ENCODE results near the gene PSMD13.

Gene PSMD13

DNA sequence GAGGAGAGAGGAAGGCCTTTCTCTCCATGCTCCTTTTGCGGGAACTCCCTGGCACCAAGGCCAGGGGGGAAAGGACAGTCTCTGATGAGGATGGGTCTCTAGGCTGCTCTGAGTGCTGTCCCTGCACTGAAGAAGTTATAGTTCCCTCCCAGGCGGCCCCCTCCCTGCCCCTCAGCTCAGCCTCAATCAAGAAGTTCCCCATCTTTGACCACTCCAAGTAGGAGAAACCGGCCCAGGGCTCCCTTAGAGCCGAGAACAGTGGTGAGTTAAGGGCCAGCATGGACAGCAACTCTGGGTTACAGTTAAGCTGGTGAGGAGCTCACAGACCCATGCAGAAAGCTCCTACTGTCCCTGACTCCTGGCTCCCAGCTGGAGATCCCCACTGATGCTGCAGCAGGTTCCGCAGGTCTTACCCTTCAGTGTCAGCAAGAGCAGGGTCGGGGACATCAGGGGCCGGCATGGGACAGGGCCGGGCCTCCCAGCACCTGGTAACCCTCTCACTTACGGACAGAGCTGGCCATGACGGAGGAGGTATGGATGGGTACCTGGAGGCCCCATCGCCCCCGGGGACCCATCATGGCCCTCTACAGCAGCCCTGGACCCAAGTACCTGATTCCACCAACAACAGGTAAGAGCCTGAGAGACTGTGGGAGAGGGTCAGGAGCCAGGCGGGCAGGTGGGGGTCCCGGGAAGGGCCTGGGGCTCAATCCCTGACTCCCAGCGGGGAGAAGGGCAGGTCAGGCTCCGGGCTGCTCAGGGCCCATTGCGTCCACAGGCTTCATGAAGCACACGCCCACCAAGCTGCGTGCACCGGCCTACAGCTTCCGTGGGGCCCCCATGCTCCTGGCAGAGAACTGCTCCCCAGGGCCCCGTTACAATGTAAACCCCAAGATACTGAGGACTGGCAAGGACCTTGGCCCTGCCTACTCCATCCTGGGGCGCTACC lies 39.7 kb upstream of the PSMD13 start:
- TF ChIP-seq, protein P1, sequence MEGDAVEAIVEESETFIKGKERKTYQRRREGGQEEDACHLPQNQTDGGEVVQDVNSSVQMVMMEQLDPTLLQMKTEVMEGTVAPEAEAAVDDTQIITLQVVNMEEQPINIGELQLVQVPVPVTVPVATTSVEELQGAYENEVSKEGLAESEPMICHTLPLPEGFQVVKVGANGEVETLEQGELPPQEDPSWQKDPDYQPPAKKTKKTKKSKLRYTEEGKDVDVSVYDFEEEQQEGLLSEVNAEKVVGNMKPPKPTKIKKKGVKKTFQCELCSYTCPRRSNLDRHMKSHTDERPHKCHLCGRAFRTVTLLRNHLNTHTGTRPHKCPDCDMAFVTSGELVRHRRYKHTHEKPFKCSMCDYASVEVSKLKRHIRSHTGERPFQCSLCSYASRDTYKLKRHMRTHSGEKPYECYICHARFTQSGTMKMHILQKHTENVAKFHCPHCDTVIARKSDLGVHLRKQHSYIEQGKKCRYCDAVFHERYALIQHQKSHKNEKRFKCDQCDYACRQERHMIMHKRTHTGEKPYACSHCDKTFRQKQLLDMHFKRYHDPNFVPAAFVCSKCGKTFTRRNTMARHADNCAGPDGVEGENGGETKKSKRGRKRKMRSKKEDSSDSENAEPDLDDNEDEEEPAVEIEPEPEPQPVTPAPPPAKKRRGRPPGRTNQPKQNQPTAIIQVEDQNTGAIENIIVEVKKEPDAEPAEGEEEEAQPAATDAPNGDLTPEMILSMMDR (IDR thresholded peaks at IDR 0.05; ENCODE audit: low read depth, low read length, missing control alignments), result no peak
- in situ Hi-C loops (cut with HindIII; ENCODE audit: low pct_ligation_motif_present, low sequenced_read_pairs), result no loop called here
- no peak overlapping the region for H3K4me3 ChIP-seq (ENCODE audit: low read depth, low read length)
- no peaks in the 10 kb centered on the region for H3K27me3 ChIP-seq (replicated peaks)
- no peak for DNase-seq
- peaks cover 6% of the 10 kb centered on the region for H3K36me3 ChIP-seq (replicated peaks)
- no peak overlapping the region for H3K27ac ChIP-seq

DNA sequence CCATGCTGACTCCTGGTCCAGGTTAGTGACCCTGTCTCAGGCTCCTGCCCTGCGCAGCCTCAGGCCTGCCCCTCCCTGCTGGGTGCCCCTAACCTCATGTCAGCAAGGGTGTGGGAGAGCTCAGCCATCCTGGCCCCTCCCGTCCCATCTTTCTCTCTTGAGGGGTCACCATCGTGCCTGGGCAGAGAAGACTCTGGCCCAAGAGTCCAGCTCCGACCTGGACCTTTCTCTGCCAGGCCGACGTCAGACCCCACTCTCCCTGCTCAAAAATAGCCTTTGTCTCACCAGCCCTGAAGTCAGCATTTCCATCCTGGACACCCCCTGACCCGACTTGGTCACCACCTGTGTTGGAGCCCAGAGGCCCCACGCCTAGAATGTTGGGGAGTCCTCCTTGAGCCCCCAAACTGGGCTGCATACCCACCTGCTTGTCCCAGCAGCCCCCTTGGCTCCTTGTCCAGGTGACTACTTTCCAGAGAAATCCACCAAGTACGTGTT lies 39.0 kb upstream of the PSMD13 start:
- TF ChIP-seq, protein P1 (IDR thresholded peaks at IDR 0.05; ENCODE audit: low read depth, low read length, missing control alignments), result no peak
- no peak for DNase-seq
- Histone ChIP-seq H3K27ac (no peak overlapping the region), H3K36me3 (replicated peaks) (peaks cover 6% of the 10 kb centered on the region), H3K4me3 (ENCODE audit: low read depth, low read length) (no peak overlapping the region), H3K27me3 (replicated peaks) (no peaks in the 10 kb centered on the region)
- in situ Hi-C loops (cut with HindIII; ENCODE audit: low pct_ligation_motif_present, low sequenced_read_pairs), result no loop called here

DNA sequence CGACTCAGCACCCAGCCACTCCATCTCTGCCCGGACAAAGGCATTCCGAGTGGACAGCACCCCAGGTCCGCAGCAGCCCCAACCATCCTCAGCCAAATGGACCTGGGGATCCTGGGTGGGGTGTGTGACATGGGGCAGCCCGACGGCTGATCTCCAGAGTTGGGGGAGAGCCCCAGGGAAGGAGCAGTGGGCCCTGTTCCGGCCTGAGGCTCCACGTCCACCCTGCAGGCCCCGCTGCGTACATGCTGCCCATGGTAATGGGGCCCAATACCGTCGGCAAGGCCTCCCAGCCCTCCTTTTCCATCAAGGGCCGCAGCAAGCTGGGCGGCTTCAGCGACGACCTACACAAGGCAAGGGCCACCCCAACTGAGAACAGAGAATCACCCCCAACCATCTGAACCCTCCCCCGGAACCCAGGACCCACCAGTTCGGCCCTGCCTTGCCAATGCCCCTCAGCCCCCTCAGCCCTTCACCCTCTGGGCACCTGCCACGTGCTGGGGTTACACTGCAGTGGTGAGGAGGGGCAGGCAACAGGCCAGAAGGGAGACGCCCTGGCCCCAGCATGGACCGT lies 38.5 kb upstream of the PSMD13 start:
- Histone ChIP-seq H3K36me3 (replicated peaks) (peaks cover 6% of the 10 kb centered on the region), H3K27me3 (replicated peaks) (no peaks in the 10 kb centered on the region), H3K27ac (no peak overlapping the region), H3K4me3 (ENCODE audit: low read depth, low read length) (no peak overlapping the region)
- no peak for DNase-seq
- in situ Hi-C loops (cut with HindIII; ENCODE audit: low pct_ligation_motif_present, low sequenced_read_pairs), result no loop called here
- TF ChIP-seq, protein P1 (IDR thresholded peaks at IDR 0.05; ENCODE audit: low read depth, low read length, missing control alignments), result no peak

DNA sequence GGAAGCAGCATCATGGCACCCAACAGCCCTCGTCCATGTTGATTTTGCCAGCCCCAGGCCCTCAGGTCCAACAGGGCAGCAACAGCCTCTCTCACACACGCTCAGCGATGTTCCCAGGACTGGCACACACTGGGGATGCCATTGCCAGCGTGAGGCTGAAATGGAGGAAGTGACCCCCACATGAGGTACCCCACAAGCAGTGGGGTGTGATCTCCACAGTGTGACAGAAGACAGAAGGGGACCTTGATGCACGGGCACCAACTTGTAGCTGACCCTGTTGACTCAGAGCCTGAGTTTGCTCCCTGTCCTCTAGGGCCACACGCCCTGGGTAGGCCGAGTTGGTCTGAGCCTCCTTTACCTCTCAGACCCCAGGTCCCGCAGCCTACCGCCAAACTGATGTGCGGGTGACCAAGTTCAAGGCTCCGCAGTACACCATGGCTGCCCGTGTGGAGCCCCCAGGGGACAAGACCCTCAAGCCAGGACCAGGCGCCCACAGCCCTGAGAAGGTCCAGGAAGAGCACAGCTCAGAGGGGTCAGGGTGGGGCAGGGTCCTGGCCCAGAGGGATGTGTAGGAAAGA lies 37.7 kb upstream of the PSMD13 start:
- Histone ChIP-seq H3K36me3 (replicated peaks) (peaks cover 13% of the 10 kb centered on the region), H3K27ac (no peak overlapping the region), H3K27me3 (replicated peaks) (no peaks in the 10 kb centered on the region), H3K4me3 (ENCODE audit: low read depth, low read length) (no peak overlapping the region)
- TF ChIP-seq, protein P1 (IDR thresholded peaks at IDR 0.05; ENCODE audit: low read depth, low read length, missing control alignments), result no peak
- in situ Hi-C loops (cut with HindIII; ENCODE audit: low pct_ligation_motif_present, low sequenced_read_pairs), result no loop called here
- DNase-seq, result no peak

DNA sequence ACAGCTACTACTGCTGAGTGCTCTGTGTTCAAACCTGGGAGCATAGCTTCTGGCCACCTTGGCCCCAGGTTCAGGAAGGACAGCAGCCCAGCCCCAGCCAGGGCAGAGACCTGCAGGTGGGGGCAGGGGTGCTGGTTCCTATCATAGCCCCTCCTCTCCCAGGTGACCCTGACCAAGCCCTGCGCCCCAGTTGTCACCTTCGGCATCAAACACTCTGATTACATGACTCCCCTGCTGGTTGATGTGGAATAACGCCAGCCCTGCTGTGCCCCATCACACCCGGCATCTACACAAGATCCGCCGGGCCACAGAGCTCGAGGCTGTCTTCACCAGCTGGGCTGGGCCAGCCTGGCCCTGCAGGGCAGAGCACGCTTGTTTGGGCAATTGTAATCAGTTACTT lies 37.0 kb upstream of the PSMD13 start:
- in situ Hi-C loops (cut with HindIII; ENCODE audit: low pct_ligation_motif_present, low sequenced_read_pairs), result no loop called here
- TF ChIP-seq, protein P1 (IDR thresholded peaks at IDR 0.05; ENCODE audit: low read depth, low read length, missing control alignments), result no peak
- Histone ChIP-seq H3K36me3 (replicated peaks) (peaks cover 20% of the 10 kb centered on the region), H3K27ac (no peak overlapping the region), H3K4me3 (ENCODE audit: low read depth, low read length) (no peak overlapping the region), H3K27me3 (replicated peaks) (no peaks in the 10 kb centered on the region)
- DNase-seq, result no peak

All from brain microvascular endothelial cell (primary cell).